ENCODE results near the gene PLA2G4E.

PLA2G4E gene

DNA sequence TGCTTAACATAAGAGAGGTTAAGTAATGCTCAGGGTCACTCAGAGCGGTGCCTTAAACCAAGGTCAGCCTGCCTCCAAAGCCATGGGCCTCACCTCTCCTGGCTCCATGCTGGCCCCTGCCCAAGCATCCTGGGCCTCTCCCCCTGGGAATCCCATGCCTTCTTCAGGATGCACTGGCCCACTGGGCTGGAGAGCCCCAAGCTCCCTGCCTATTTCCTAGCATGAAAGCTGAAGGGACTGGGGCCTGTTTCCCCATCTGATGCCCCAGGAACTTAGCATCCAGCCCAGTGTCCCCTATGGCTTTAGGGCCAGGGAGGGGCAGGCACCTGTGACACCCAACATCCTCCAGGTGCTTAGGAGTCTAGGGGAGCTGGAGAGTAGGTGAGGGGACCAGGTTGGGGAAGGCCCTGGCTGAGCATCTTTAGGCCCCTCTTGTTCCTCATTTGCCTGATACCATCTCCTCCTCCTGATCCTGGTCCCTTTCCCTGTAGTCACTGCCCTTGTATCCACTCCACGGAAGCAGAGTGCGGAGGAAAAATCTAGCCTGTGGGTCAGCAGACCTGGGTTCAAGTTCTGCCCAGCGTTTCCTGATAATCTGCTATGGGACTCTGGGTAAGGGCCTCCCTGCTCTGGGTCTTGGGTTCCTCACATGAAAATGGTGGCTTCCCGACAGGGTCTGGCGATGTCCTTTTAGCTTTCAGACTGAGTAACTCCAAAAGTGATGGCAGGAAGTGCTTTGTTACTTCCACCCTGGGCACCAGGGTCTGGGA lies 77.1 kb downstream of the PLA2G4E start:
- H3K4me1 ChIP-seq (ENCODE audit: control insufficient read depth, insufficient read depth, low read length): peaks cover 64% of the 10 kb centered on the region
- H3K27me3 ChIP-seq (ENCODE audit: control insufficient read depth, insufficient read depth, low read length): no peaks in the 10 kb centered on the region
- H3K4me3 ChIP-seq (ENCODE audit: low read length): peak overlapping the region; percentile 11
- H3K9ac ChIP-seq (ENCODE audit: low read depth, low read length): peak overlapping the region; percentile 66
- H3K9me3 ChIP-seq (replicated peaks; ENCODE audit: low read length): no peaks in the 10 kb centered on the region
- peak overlapping the region; percentile 77 for H3K4me2 ChIP-seq (ENCODE audit: low read length)
- peaks cover 7% of the 10 kb centered on the region for H3K36me3 ChIP-seq (ENCODE audit: insufficient read depth, low read length)

DNA sequence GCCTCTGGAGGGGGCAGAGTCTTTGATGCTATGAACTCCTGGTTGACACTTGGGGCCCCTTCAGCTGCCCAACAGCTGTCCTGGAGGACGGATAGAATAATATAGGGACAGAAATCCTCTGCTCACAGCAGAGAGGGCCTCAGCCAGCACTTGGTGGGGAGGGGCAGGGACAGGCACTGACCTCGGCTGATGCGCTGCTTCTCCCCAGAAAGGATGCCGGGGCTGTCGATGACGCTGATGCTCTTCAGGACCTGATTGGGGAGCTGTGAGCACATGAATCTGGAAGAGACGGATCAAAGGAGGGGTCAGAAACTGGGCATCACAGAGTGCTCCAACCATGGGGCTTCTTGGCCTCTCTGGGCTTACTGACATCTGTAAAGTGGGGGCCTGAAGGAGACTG lies 78.0 kb downstream of the PLA2G4E start:
- H3K27me3 ChIP-seq (ENCODE audit: control insufficient read depth, insufficient read depth, low read length): no peaks in the 10 kb centered on the region
- peaks cover 7% of the 10 kb centered on the region for H3K36me3 ChIP-seq (ENCODE audit: insufficient read depth, low read length)
- no peak overlapping the region for H3K9ac ChIP-seq (ENCODE audit: low read depth, low read length)
- H3K4me3 ChIP-seq (ENCODE audit: low read length): no peak overlapping the region
- H3K9me3 ChIP-seq (replicated peaks; ENCODE audit: low read length): no peaks in the 10 kb centered on the region
- H3K4me2 ChIP-seq (ENCODE audit: low read length): no peak overlapping the region
- H3K4me1 ChIP-seq (ENCODE audit: control insufficient read depth, insufficient read depth, low read length): peaks cover 64% of the 10 kb centered on the region

DNA sequence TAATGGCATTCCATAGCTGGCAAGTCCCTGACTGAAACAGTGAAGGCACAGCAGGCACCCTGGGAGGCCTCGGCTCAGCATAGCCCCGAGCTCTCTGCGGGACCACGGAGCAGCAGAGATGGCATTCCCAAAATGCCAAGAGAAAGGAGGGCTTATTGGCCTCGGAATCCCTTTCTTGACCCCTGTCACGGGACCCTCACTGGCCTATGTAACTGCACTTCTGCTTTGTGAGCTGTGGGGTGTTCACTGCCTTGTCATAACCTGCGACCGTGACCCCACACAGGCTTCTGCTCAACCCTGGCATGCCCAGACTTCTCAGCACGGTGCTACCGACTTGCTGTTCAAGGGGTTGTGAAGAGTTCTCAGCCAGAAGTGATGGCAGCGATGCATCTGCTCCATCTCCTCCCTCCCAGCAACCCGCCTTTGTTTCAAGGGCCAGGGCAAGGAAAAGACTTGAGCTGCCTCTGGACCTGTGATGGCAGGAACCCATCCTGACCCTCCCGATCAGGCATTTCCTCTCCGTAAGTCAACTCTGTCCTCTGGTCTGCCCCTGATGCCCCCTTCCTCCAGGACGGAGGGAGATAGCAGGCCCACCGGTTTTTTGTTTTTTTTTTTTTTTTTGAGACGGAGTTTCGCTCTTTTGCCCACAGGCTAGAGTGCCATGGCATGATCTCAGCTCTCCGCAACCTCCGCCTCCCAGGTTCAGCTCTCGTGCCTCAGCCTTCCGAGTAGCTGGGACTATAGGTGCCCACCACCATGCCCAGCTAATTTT lies 79.0 kb downstream of the PLA2G4E start:
- H3K4me1 ChIP-seq (ENCODE audit: control insufficient read depth, insufficient read depth, low read length): peaks cover 59% of the 10 kb centered on the region

DNA sequence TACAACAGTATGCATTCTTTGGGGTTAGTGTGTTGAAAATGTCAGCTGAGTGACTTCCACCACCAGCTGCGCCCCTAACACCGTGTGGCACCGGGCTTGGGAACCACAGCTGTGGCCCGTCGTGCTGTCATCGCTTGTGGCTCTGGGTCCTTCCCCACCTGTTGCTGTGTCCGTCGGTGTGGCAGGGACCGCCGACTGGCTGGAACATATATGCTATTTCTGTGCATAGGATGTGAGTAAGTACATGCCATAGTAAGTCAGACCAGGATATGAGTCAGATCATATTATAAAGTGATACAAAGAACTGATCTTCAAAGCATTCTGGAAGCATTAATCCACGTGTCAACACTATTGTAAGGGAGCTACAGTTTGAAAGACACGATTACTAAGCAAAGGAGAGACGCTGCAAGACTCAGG lies 80.4 kb downstream of the PLA2G4E start:
- H3K4me3 ChIP-seq (ENCODE audit: low read length): no peak overlapping the region
- peaks cover 56% of the 10 kb centered on the region for H3K4me1 ChIP-seq (ENCODE audit: control insufficient read depth, insufficient read depth, low read length)
- H3K9ac ChIP-seq (ENCODE audit: low read depth, low read length): peak overlapping the region; percentile 28
- H3K27me3 ChIP-seq (ENCODE audit: control insufficient read depth, insufficient read depth, low read length): no peaks in the 10 kb centered on the region
- peaks cover 10% of the 10 kb centered on the region for H3K36me3 ChIP-seq (ENCODE audit: insufficient read depth, low read length)
- no peaks in the 10 kb centered on the region for H3K9me3 ChIP-seq (replicated peaks; ENCODE audit: low read length)
- peak overlapping the region; percentile 35 for H3K4me2 ChIP-seq (ENCODE audit: low read length)

More for the DNA sequence above, 79.0 kb downstream of the PLA2G4E start:
- Histone ChIP-seq H3K9me3 (replicated peaks; ENCODE audit: low read length) (no peaks in the 10 kb centered on the region), H3K9ac (ENCODE audit: low read depth, low read length) (no peak overlapping the region), H3K4me2 (ENCODE audit: low read length) (no peak overlapping the region), H3K4me3 (ENCODE audit: low read length) (no peak overlapping the region), H3K36me3 (ENCODE audit: insufficient read depth, low read length) (peaks cover 10% of the 10 kb centered on the region), H3K27me3 (ENCODE audit: control insufficient read depth, insufficient read depth, low read length) (no peaks in the 10 kb centered on the region)

DNA sequence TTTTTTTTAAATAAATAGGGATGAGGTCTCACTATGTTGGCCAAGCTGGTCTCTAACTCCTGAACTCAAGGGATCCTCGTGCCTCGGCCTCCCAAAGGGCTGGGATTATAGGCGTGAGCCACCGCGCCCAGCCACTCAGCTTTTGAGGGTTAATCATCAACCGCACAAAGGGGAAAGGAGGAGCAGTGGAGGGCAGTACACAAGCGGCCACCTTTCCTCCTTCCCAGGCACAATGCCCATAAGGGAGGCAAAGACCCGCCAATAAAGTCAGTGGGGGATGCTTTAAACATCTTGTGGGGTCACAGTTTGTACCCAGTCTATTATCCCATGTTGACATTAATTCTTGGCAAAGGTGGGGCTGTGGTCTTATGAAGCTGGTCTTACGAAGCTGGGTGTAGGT lies 80.9 kb downstream of the PLA2G4E start:
- Histone ChIP-seq H3K4me3 (ENCODE audit: low read length) (no peak overlapping the region), H3K9ac (ENCODE audit: low read depth, low read length) (peak overlapping the region; percentile 2), H3K9me3 (replicated peaks; ENCODE audit: low read length) (no peaks in the 10 kb centered on the region), H3K36me3 (ENCODE audit: insufficient read depth, low read length) (peaks cover 10% of the 10 kb centered on the region), H3K4me1 (ENCODE audit: control insufficient read depth, insufficient read depth, low read length) (peaks cover 55% of the 10 kb centered on the region), H3K4me2 (ENCODE audit: low read length) (peak overlapping the region; percentile 35), H3K27me3 (ENCODE audit: control insufficient read depth, insufficient read depth, low read length) (no peaks in the 10 kb centered on the region)

DNA sequence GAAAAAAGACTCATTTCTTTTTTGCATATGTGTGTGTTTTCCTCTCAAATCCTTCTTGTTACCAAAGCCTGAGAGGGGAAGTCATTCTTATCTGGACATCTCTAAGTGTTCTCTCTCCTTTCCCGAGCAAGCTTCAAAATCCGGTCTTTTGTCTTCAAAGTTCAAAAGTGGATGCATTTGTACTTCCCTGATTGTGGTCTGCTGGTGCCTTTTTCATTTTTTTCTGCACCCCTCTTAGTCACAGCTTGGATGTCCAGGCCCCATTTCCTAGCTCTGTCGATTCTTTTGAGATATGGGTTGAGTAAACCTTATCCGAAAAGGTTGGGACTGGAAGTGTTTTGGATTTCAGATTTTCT lies 83.3 kb downstream of the PLA2G4E start:
- peaks cover 49% of the 10 kb centered on the region for H3K4me1 ChIP-seq (ENCODE audit: control insufficient read depth, insufficient read depth, low read length)
- H3K9ac ChIP-seq (ENCODE audit: low read depth, low read length): no peak overlapping the region
- H3K4me3 ChIP-seq (ENCODE audit: low read length): no peak overlapping the region
- H3K27me3 ChIP-seq (ENCODE audit: control insufficient read depth, insufficient read depth, low read length): no peaks in the 10 kb centered on the region
- no peak overlapping the region for H3K4me2 ChIP-seq (ENCODE audit: low read length)
- H3K9me3 ChIP-seq (replicated peaks; ENCODE audit: low read length): no peaks in the 10 kb centered on the region
- H3K36me3 ChIP-seq (ENCODE audit: insufficient read depth, low read length): peaks cover 5% of the 10 kb centered on the region

DNA sequence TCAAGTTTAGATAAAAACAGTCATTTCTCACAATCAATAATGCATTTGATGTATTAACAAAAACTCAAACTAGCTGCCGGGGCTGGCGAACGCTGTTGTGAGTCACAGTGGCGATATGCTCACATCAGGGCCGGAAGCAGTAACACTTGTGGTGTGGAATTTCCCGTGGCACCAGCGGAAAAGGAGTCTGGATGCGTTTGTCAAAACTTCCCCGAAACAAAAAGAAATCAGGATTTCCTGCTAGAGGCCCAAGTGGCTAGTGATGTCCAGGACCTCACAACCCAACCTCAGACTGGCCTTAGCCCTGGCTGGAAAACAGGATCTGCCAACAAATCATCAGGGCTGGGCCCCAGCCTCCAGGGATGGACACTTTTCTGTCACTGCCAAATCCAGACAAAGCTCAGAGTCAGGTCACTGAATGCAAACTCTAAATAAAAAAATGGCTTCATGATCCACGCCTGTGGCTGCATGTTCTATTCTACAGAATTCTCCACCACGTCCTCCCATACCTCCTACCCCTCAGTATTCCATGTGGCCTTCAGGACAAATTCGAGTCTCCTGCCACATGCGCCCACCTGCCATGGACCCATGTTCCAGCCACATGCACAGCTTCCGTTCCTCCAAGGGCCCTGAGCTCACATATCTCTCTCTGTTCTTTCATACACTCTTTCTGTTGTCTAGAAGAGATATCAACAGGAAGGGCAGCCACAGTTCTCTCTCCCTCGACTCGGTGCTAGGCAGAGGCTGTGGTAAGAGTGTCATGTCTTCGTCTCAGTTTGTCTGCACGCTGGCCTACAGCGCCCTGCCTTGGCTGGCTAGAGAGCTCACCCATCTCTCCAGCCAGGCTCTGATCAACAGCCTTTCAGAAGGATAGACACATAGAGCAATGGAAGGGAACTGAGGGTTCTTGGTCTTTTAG lies 83.9 kb downstream of the PLA2G4E start:
- peaks cover 3% of the 10 kb centered on the region for H3K36me3 ChIP-seq (ENCODE audit: insufficient read depth, low read length)
- H3K4me1 ChIP-seq (ENCODE audit: control insufficient read depth, insufficient read depth, low read length): peaks cover 46% of the 10 kb centered on the region
- H3K27me3 ChIP-seq (ENCODE audit: control insufficient read depth, insufficient read depth, low read length): no peaks in the 10 kb centered on the region
- no peak overlapping the region for H3K4me2 ChIP-seq (ENCODE audit: low read length)
- no peak overlapping the region for H3K9ac ChIP-seq (ENCODE audit: low read depth, low read length)
- H3K9me3 ChIP-seq (replicated peaks; ENCODE audit: low read length): no peaks in the 10 kb centered on the region
- H3K4me3 ChIP-seq (ENCODE audit: low read length): no peak overlapping the region

DNA sequence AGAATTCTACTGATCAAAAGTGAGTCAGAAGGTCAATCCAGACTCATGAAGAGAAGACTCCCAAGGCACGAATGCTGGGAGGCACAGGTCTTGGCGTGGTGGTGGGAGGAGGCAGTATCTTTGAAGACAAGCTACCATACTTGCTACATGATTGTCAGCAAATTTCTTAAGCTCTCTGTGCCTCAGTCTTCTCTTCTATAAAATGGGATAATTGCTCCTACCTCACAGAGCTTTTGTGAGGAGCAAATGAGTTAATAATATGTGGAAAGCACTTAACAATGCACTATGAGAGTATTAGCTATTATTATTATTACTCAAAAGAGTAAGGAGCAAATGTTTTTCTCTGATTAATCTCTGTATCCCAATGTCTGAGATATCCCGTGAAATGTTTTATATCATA lies 84.7 kb downstream of the PLA2G4E start:
- Histone ChIP-seq H3K36me3 (ENCODE audit: insufficient read depth, low read length) (peaks cover 3% of the 10 kb centered on the region), H3K27me3 (ENCODE audit: control insufficient read depth, insufficient read depth, low read length) (no peaks in the 10 kb centered on the region), H3K9ac (ENCODE audit: low read depth, low read length) (no peak overlapping the region), H3K4me1 (ENCODE audit: control insufficient read depth, insufficient read depth, low read length) (peaks cover 40% of the 10 kb centered on the region), H3K4me2 (ENCODE audit: low read length) (no peak overlapping the region), H3K4me3 (ENCODE audit: low read length) (no peak overlapping the region), H3K9me3 (replicated peaks; ENCODE audit: low read length) (no peaks in the 10 kb centered on the region)

DNA sequence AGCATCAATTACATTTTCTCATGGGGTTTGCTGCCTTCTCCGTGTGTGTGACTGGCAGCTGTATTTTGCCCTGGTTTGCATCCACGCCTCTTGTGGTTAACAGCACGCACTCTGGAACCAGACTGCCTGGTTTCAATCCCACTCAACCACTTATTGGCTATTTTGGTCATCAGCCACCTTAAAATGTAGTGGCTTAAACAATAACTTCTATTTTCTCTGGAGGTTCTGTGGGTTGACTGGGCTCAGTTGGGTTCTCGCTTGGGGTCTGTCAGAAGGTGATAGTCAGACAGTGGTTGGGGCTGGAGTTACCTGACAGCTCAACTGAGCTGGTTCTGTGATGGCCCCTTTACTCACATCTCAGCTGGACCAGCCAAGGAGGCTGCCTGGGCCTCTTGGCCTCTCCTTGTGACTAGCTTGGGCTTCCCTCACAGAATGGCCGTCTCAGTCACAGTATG lies 85.2 kb downstream of the PLA2G4E start:
- Histone ChIP-seq H3K4me3 (ENCODE audit: low read length) (no peak overlapping the region), H3K9ac (ENCODE audit: low read depth, low read length) (no peak overlapping the region), H3K9me3 (replicated peaks; ENCODE audit: low read length) (no peaks in the 10 kb centered on the region), H3K27me3 (ENCODE audit: control insufficient read depth, insufficient read depth, low read length) (no peaks in the 10 kb centered on the region), H3K4me1 (ENCODE audit: control insufficient read depth, insufficient read depth, low read length) (peaks cover 39% of the 10 kb centered on the region), H3K36me3 (ENCODE audit: insufficient read depth, low read length) (peaks cover 3% of the 10 kb centered on the region), H3K4me2 (ENCODE audit: low read length) (no peak overlapping the region)

DNA sequence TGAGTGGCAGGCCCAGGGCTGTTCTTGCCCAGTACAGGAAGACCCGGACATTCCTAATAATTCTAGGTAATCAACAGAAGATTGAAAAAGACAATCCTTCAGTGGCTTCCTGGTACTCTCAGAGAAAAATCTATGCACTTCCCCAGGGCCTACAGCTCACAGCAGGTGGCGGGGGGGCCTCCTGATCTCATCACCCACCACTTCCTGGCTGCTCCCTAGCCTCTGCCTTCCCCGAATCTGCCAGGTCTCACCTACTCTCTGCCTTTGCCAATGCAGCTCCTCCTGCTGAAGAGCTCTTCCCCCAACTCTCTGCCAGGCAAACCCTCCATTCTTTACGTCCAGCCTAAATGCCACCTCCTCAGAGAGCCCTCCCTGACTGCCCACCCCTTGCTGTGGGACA lies 86.0 kb downstream of the PLA2G4E start:
- no peak overlapping the region for H3K9ac ChIP-seq (ENCODE audit: low read depth, low read length)

DNA sequence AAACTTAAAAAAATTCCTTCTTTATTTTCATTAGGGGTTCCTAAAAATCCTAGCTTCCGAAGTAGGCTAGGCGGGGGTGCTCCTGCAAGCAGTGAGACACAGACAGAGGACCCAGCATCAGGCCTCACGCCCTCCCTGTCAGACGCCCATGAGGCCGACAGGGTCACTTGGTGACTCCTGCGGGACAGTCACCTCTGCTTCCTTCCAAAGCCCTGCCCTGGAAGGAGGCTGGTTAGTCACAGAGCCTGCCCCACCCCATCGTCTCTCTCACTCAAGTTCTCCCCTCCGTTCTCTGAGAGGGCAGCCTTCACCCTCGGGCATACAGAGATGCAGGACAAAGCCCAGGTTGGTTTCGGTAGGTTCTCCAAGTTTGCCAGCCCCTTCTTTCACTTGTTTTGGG lies 87.1 kb downstream of the PLA2G4E start:
- H3K4me2 ChIP-seq (ENCODE audit: low read length): peak overlapping the region; percentile 19
- no peaks in the 10 kb centered on the region for H3K9me3 ChIP-seq (replicated peaks; ENCODE audit: low read length)
- no peak overlapping the region for H3K4me3 ChIP-seq (ENCODE audit: low read length)
- H3K27me3 ChIP-seq (ENCODE audit: control insufficient read depth, insufficient read depth, low read length): no peaks in the 10 kb centered on the region
- H3K9ac ChIP-seq (ENCODE audit: low read depth, low read length): peak overlapping the region; percentile 9
- H3K4me1 ChIP-seq (ENCODE audit: control insufficient read depth, insufficient read depth, low read length): peaks cover 48% of the 10 kb centered on the region
- H3K36me3 ChIP-seq (ENCODE audit: insufficient read depth, low read length): peaks cover 3% of the 10 kb centered on the region

More for the DNA sequence above, 86.0 kb downstream of the PLA2G4E start:
- H3K36me3 ChIP-seq (ENCODE audit: insufficient read depth, low read length): peaks cover 3% of the 10 kb centered on the region
- no peaks in the 10 kb centered on the region for H3K27me3 ChIP-seq (ENCODE audit: control insufficient read depth, insufficient read depth, low read length)
- peaks cover 38% of the 10 kb centered on the region for H3K4me1 ChIP-seq (ENCODE audit: control insufficient read depth, insufficient read depth, low read length)
- H3K4me3 ChIP-seq (ENCODE audit: low read length): no peak overlapping the region
- no peak overlapping the region for H3K4me2 ChIP-seq (ENCODE audit: low read length)
- H3K9me3 ChIP-seq (replicated peaks; ENCODE audit: low read length): no peaks in the 10 kb centered on the region
